ENCODE results near the gene MORN5. TPM values are rescaled to one million over a fixed set of nuclear protein-coding genes. Genes with fewer than 3 reads are reported as not detected.

The MORN5 gene
- total and polyA plus RNA-seq, 9 of the 15 experiments (the other 6 are each of a cell fraction or from before 2014, with no cell fraction given) = not detected

GRCh38 chr9:122122903-122123632 lies 36.6 kb upstream of the MORN5 start (continued):
- TF ChIP-seq, protein P1, sequence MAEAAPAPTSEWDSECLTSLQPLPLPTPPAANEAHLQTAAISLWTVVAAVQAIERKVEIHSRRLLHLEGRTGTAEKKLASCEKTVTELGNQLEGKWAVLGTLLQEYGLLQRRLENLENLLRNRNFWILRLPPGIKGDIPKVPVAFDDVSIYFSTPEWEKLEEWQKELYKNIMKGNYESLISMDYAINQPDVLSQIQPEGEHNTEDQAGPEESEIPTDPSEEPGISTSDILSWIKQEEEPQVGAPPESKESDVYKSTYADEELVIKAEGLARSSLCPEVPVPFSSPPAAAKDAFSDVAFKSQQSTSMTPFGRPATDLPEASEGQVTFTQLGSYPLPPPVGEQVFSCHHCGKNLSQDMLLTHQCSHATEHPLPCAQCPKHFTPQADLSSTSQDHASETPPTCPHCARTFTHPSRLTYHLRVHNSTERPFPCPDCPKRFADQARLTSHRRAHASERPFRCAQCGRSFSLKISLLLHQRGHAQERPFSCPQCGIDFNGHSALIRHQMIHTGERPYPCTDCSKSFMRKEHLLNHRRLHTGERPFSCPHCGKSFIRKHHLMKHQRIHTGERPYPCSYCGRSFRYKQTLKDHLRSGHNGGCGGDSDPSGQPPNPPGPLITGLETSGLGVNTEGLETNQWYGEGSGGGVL (CRISPR knock-in tag; IDR thresholded peaks at IDR 0.05) = no peak
- no peak for TF ChIP-seq SREBF2 (CRISPR knock-in tag; IDR thresholded peaks at IDR 0.05)
- TF ChIP-seq SP2 (IDR thresholded peaks at IDR 0.05; ENCODE audit: extremely low read depth, low read depth, low read length, poor library complexity, severe bottlenecking) = no peak
- TF ChIP-seq NCOA2 (IDR thresholded peaks at IDR 0.05; ENCODE audit: partially characterized antibody in 2 of 2) = no peak
- TF ChIP-seq RAD21 (CRISPR knock-in tag; conservative IDR thresholded peaks at IDR 0.05 in 1 of 2, IDR thresholded peaks at IDR 0.05 in 1 of 2) = peak; percentile 82 to 95
- TF ChIP-seq STAT5A (IDR thresholded peaks at IDR 0.05; ENCODE audit: borderline replicate concordance, low read length) = no peak
- no peak for TF ChIP-seq RHOXF2B (CRISPR knock-in tag; conservative IDR thresholded peaks at IDR 0.05)
- TF ChIP-seq ZNF384 (IDR thresholded peaks at IDR 0.05; ENCODE audit: low read depth, low read length) = 0 out of 2 replicates have a peak, but pooled peaks have one; percentile 9
- no peak for TF ChIP-seq SAFB2 (IDR thresholded peaks at IDR 0.05; ENCODE audit: borderline replicate concordance, low read depth, low read length, severe bottlenecking)
- TF ChIP-seq NFRKB (IDR thresholded peaks at IDR 0.05; ENCODE audit: low read depth) = no peak
- no peak for TF ChIP-seq ZC3H8 (IDR thresholded peaks at IDR 0.05)
- 0 out of 2 replicates have a peak, but pooled peaks have one; percentile 17 for TF ChIP-seq CBFB (CRISPR knock-in tag; IDR thresholded peaks at IDR 0.05)
- no peak for TF ChIP-seq IRF2 (CRISPR knock-in tag; IDR thresholded peaks at IDR 0.05)
- no peak for TF ChIP-seq JUN (IDR thresholded peaks at IDR 0.05; ENCODE audit: borderline replicate concordance, low read depth, low read length)
- TF ChIP-seq JUN (CRISPR knock-in tag; IDR thresholded peaks at IDR 0.05; ENCODE audit: borderline replicate concordance) = no peak
- TF ChIP-seq RCOR1 (IDR thresholded peaks at IDR 0.05; ENCODE audit: borderline replicate concordance in 1 of 2, low read depth in 2 of 2, low read length in 2 of 2) = peak in 1 of 2 experiments; percentile 24; a peak in 1 of 4 replicates
- TF ChIP-seq ARHGAP35 (IDR thresholded peaks at IDR 0.05; ENCODE audit: partially characterized antibody) = no peak
- TF ChIP-seq, protein P2, sequence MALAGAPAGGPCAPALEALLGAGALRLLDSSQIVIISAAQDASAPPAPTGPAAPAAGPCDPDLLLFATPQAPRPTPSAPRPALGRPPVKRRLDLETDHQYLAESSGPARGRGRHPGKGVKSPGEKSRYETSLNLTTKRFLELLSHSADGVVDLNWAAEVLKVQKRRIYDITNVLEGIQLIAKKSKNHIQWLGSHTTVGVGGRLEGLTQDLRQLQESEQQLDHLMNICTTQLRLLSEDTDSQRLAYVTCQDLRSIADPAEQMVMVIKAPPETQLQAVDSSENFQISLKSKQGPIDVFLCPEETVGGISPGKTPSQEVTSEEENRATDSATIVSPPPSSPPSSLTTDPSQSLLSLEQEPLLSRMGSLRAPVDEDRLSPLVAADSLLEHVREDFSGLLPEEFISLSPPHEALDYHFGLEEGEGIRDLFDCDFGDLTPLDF (CRISPR knock-in tag; IDR thresholded peaks at IDR 0.05) = no peak
- no peak for TF ChIP-seq ZBTB34 (CRISPR knock-in tag; IDR thresholded peaks at IDR 0.05)
- TF ChIP-seq, protein P3, sequence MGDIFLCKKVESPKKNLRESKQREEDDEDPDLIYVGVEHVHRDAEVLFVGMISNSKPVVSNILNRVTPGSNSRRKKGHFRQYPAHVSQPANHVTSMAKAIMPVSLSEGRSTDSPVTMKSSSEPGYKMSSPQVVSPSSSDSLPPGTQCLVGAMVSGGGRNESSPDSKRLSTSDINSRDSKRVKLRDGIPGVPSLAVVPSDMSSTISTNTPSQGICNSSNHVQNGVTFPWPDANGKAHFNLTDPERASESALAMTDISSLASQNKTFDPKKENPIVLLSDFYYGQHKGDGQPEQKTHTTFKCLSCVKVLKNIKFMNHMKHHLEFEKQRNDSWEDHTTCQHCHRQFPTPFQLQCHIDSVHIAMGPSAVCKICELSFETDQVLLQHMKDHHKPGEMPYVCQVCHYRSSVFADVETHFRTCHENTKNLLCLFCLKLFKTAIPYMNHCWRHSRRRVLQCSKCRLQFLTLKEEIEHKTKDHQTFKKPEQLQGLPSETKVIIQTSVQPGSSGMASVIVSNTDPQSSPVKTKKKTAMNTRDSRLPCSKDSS (IDR thresholded peaks at IDR 0.05; ENCODE audit: low read depth, partially characterized antibody) = no peak
- TF ChIP-seq CREBBP (IDR thresholded peaks at IDR 0.05; ENCODE audit: low read depth, low read length) = no peak
- TF ChIP-seq PCBP2 (IDR thresholded peaks at IDR 0.05; ENCODE audit: low read depth, low read length, poor library complexity, severe bottlenecking) = no peak

Data from K562 (cell line).